Karpas-422 (cell line): ENCODE results near the gene ERAS. TPM values are rescaled to one million over a fixed set of nuclear protein-coding genes. Genes with fewer than 3 reads are reported as not detected.
"Not testable (repeated sequence)": the region's sequence is repeated elsewhere in the genome, so short reads cannot be mapped to it uniquely, and the experiment has no call there.

ENCODE experiments used
- DNase-seq: peaks from one replicate; pipeline ENCODE4 v3.0.0-alpha.2; 2015
- H2AFZ ChIP-seq: fragments of 200-600 bp; sonication (generic); 2 replicates; pipeline ENCODE4 v1.6.1; 2014; ENCODE audit warnings: antibody characterized with exemption, low read length, mixed read lengths
- H3K27ac ChIP-seq: fragments of 200-600 bp; sonication (generic); 2 replicates; pipeline ENCODE4 v1.5.1; 2014; ENCODE audit warnings: mild to moderate bottlenecking, low read length, moderate library complexity
- H3K27me3 ChIP-seq: fragments of 200-600 bp; sonication (generic); 2 replicates; pipeline ENCODE4 v1.6.1; 2014; ENCODE audit warnings: low read length, mixed read lengths
- H3K36me3 ChIP-seq: fragments of 200-600 bp; sonication (generic); 2 replicates; pipeline ENCODE4 v1.6.1; 2014; ENCODE audit warnings: low read length, mixed read lengths; ENCODE audit not compliant: insufficient read depth
- H3K4me1 ChIP-seq: fragments of 200-600 bp; sonication (generic); 2 replicates; pipeline ENCODE4 v1.6.1; 2014; ENCODE audit warnings: mild to moderate bottlenecking, low read length, mixed read lengths
- H3K4me2 ChIP-seq: fragments of 200-600 bp; sonication (generic); 2 replicates; pipeline ENCODE4 v1.6.1; 2014; ENCODE audit warnings: low read length, low read depth, mild to moderate bottlenecking; ENCODE audit not compliant: poor library complexity, severe bottlenecking
- H3K4me3 ChIP-seq: fragments of 200-600 bp; sonication (generic); 2 replicates; pipeline ENCODE4 v1.5.1; 2014; ENCODE audit warnings: mild to moderate bottlenecking, antibody characterized with exemption, low read length, mixed read lengths
- H3K79me2 ChIP-seq: fragments of 200-600 bp; sonication (generic); 2 replicates; pipeline ENCODE4 v1.6.1; 2014; ENCODE audit warnings: mild to moderate bottlenecking, low read length, mixed read lengths
- H3K9ac ChIP-seq: fragments of 200-600 bp; sonication (generic); 2 replicates; pipeline ENCODE4 v1.6.0; 2014; ENCODE audit warnings: low read length
- H3K9me2 ChIP-seq: fragments of 200-600 bp; sonication (generic), shearing (Covaris generic); replicated peaks from 2 replicates; pipeline ENCODE4 v1.6.0; 2014; ENCODE audit warnings: mild to moderate bottlenecking, low read length, moderate library complexity; ENCODE audit not compliant: insufficient read depth
- H3K9me3 ChIP-seq: fragments of 300-700, 200-600 bp; sonication (generic); 2 replicates; pipeline ENCODE4 v1.6.1; 2014; ENCODE audit warnings: low read length, mixed read lengths
- H4K20me1 ChIP-seq: fragments of 200-600 bp; sonication (generic); 2 replicates; pipeline ENCODE4 v1.6.1; 2014; ENCODE audit warnings: mild to moderate bottlenecking, antibody characterized with exemption, low read length, low read depth; ENCODE audit not compliant: insufficient read depth
- total RNA-seq: library from RNA; depleted of rRNA; stranded (reverse); fragments of >200 nt; shearing (Covaris generic); gene quantifications from 2 replicates; pipeline ENCODE4 v1.2.3, GENCODE V29; 2014; ENCODE audit warnings: low replicate concordance

Gene ERAS
- total RNA-seq, 1 experiment from 2014 or later: not detected

DNA sequence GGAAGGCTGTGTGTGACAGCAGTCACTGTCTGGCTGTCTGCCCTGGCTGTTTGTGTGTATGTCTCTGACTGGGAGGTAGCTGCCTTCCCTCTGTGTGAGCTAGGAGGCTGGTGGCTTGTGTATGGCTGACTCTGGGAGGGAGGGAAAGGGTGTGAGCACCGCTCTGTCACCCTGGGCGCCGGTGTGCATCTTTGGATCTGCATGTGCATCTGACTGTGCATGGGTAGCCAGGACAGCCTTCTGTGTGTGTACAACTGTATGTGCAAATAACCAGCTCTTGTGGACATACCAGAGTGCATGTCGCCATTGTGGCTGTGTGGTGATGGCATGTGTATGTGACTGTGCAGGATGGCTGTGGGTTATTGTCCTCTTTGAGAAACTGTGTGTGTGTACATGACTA lies 7.4 kb upstream of the ERAS start:
- no peaks in the 10 kb centered on the region for H3K79me2 ChIP-seq
- no peaks in the 10 kb centered on the region for H3K9me3 ChIP-seq
- H3K36me3 ChIP-seq: no peaks in the 10 kb centered on the region
- no peak overlapping the region for H2AFZ ChIP-seq
- no peaks in the 10 kb centered on the region for H4K20me1 ChIP-seq
- H3K9ac ChIP-seq: no peak overlapping the region
- no peaks in the 10 kb centered on the region for H3K4me1 ChIP-seq
- no peak overlapping the region for H3K27ac ChIP-seq
- H3K27me3 ChIP-seq: no peaks in the 10 kb centered on the region
- DNase-seq: no peak
- H3K4me3 ChIP-seq: no peak overlapping the region
- no peak overlapping the region for H3K4me2 ChIP-seq
- no peaks in the 10 kb centered on the region for H3K9me2 ChIP-seq

GRCh38 chrX:48819394-48819793 lies 6.9 kb upstream of the ERAS start:
- DNase-seq, H3K4me1 ChIP-seq, H3K4me2 ChIP-seq, H3K9me3 ChIP-seq, H3K9me2 ChIP-seq, H3K4me3 ChIP-seq, H4K20me1 ChIP-seq, H3K9ac ChIP-seq, H2AFZ ChIP-seq, H3K79me2 ChIP-seq, H3K27ac ChIP-seq, H3K36me3 ChIP-seq, H3K27me3 ChIP-seq: not testable (repeated sequence)

DNA sequence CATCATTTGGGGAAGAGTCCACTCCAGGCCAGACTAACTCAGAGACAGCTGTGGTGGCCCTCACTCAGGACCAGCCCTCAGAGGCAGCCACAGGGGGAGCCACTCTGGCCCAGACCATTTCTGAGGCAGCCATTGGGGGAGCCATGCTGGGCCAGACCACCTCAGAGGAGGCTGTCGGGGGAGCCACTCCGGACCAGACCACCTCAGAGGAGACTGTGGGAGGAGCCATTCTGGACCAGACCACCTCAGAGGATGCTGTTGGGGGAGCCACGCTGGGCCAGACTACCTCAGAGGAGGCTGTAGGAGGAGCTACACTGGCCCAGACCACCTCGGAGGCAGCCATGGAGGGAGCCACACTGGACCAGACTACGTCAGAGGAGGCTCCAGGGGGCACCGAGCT lies 3.3 kb upstream of the ERAS start:
- no peak overlapping the region for H3K4me3 ChIP-seq
- H3K4me2 ChIP-seq: no peak overlapping the region

DNA sequence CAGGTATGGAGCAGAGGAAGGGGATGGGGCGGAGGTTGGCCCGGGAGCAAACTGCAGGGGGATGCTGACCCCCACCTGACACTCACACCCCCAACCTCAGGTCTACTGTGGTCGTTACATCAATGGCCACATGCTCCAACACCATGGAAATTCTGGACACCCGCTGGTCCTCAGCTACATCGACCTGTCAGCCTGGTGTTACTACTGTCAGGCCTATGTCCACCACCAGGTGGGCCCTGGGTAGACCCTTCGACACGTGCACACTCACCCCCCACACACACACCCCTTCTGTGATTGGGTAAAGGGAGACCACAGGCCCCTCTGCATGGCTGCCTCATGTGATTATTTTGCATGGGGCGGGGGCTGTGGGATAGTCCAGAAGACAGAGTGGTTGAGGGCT lies 2.2 kb upstream of the ERAS start:
- H3K9ac ChIP-seq: no peak overlapping the region
- no peak overlapping the region for H3K4me2 ChIP-seq
- no peaks in the 10 kb centered on the region for H3K27me3 ChIP-seq
- H3K79me2 ChIP-seq: no peaks in the 10 kb centered on the region
- no peaks in the 10 kb centered on the region for H3K36me3 ChIP-seq
- H4K20me1 ChIP-seq: no peaks in the 10 kb centered on the region
- no peaks in the 10 kb centered on the region for H3K9me2 ChIP-seq
- no peaks in the 10 kb centered on the region for H3K9me3 ChIP-seq
- H3K4me3 ChIP-seq: no peak overlapping the region
- H3K4me1 ChIP-seq: no peaks in the 10 kb centered on the region
- no peak overlapping the region for H3K27ac ChIP-seq
- DNase-seq: no peak
- H2AFZ ChIP-seq: no peak overlapping the region

More for the DNA sequence above, 3.3 kb upstream of the ERAS start:
- H3K4me1 ChIP-seq: no peaks in the 10 kb centered on the region
- no peaks in the 10 kb centered on the region for H4K20me1 ChIP-seq
- no peaks in the 10 kb centered on the region for H3K27me3 ChIP-seq
- no peaks in the 10 kb centered on the region for H3K9me3 ChIP-seq
- no peaks in the 10 kb centered on the region for H3K9me2 ChIP-seq
- H2AFZ ChIP-seq: no peak overlapping the region
- H3K9ac ChIP-seq: no peak overlapping the region
- H3K27ac ChIP-seq: no peak overlapping the region
- DNase-seq: no peak
- H3K79me2 ChIP-seq: no peaks in the 10 kb centered on the region
- H3K36me3 ChIP-seq: no peaks in the 10 kb centered on the region

DNA sequence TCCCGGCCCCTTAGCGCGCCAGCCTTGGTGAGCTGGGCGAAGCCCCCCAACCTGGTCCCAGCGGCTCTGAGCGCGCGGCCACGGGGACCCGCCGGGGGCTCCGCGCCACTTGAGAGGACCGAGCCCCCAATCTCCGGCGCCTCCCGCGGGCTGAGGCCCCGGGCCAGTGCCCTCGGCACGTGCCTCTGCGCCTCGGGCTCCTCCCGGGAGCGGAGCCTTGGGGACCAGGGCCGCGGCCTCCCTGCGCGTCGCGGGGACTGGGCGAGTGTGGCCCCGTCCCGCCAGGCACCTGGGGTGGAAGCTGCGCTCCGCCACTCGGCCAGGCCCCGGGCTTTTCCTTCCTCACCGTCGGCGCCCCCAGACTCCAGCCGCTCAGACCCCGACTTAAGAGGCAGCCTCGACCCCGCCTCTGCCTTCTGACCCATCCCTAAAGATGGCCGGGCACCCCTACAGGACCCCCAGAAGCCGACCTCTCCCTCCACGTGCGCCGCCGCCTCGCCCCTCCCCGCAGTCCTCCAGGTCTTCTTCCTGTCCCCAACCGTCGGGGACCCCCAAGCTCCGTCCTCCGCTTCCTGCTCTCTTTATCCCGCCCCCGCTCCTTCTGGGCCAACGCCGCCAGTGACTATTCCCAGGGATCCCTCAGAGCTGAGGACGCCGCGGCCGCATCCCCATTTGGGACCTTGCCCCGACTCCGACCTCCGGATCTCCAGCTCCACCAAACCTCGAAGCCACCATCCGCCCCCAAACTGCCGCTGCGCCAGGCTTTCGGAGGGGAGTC lies 752 bp downstream of the ERAS start:
- no peak overlapping the region for H2AFZ ChIP-seq
- H3K4me3 ChIP-seq: no peak overlapping the region
- no peaks in the 10 kb centered on the region for H3K9me3 ChIP-seq
- DNase-seq: no peak
- H3K79me2 ChIP-seq: no peaks in the 10 kb centered on the region
- no peak overlapping the region for H3K9ac ChIP-seq
- H3K36me3 ChIP-seq: no peaks in the 10 kb centered on the region
- no peaks in the 10 kb centered on the region for H3K4me1 ChIP-seq
- H3K4me2 ChIP-seq: no peak overlapping the region
- no peaks in the 10 kb centered on the region for H3K27me3 ChIP-seq
- H3K27ac ChIP-seq: no peak overlapping the region
- H3K9me2 ChIP-seq: no peaks in the 10 kb centered on the region
- H4K20me1 ChIP-seq: no peaks in the 10 kb centered on the region

GRCh38 chrX:48827654-48827968 lies 1.3 kb downstream of the ERAS start:
- no peaks in the 10 kb centered on the region for H3K36me3 ChIP-seq
- no peak overlapping the region for H3K27ac ChIP-seq
- H3K4me2 ChIP-seq: no peak overlapping the region
- no peaks in the 10 kb centered on the region for H3K4me1 ChIP-seq
- H3K9me2 ChIP-seq: no peaks in the 10 kb centered on the region
- no peak overlapping the region for H3K4me3 ChIP-seq
- no peak for DNase-seq
- no peak overlapping the region for H3K9ac ChIP-seq
- H2AFZ ChIP-seq: no peak overlapping the region
- no peaks in the 10 kb centered on the region for H3K79me2 ChIP-seq
- H3K9me3 ChIP-seq: no peaks in the 10 kb centered on the region
- no peaks in the 10 kb centered on the region for H4K20me1 ChIP-seq
- H3K27me3 ChIP-seq: no peaks in the 10 kb centered on the region

- Histone ChIP-seq H3K4me3 (no peak overlapping the region), H3K9me2 (no peaks in the 10 kb centered on the region)
- no peak for DNase-seq
Observed at GRCh38 chrX:48829016-48829735, 2.9 kb downstream of the ERAS start.

DNA sequence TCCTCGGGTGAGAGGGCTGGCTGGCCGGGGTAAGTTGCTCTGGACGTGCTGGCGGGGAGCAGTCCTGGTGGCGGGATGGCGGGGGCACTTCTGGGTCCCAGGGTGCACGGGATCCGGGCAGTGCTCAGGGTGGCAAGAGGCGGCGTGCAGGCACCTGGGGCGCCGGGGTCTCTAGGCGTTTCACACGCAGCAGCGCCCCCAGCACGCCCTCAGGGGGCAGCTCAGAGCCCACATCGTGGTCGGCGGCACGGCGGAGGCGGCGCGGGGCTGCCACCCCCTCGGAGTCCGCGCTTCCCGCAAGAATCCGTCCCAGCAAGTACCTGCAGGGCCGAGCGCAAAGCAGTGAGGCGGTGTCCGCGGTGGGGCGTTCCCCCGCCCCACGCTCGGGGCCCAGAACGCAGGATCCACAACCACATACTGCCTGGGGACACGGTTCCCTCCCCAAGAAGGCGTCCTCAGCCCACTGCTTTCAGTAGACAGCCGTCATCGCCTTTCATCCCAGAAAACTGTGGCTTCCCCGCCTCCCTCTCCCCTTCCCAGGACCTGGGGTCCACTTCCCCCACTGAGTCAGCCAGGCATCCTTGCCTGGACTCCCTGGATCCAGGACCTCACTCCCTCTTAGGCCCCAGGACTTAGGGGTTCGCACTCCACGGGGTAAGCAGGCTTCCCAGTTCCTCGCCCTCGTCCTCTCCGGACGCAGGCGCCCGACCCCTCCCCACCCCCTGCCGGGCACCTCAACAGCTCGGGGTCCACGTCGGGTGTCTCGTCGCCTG lies 5.0 kb downstream of the ERAS start:
- H3K9me2 ChIP-seq: no peaks in the 10 kb centered on the region
- no peak overlapping the region for H3K4me3 ChIP-seq
- H3K9ac ChIP-seq: no peak overlapping the region
- H3K4me1 ChIP-seq: no peaks in the 10 kb centered on the region
- H3K27ac ChIP-seq: no peak overlapping the region
- no peak for DNase-seq
- no peaks in the 10 kb centered on the region for H3K36me3 ChIP-seq
- no peaks in the 10 kb centered on the region for H3K9me3 ChIP-seq
- H4K20me1 ChIP-seq: no peaks in the 10 kb centered on the region
- no peak overlapping the region for H3K4me2 ChIP-seq
- no peaks in the 10 kb centered on the region for H3K27me3 ChIP-seq
- H3K79me2 ChIP-seq: no peaks in the 10 kb centered on the region
- H2AFZ ChIP-seq: no peak overlapping the region

More at GRCh38 chrX:48829016-48829735, 2.9 kb downstream of the ERAS start:
- Histone ChIP-seq H2AFZ (no peak overlapping the region), H3K4me1 (no peaks in the 10 kb centered on the region), H3K27me3 (no peaks in the 10 kb centered on the region), H3K9me3 (no peaks in the 10 kb centered on the region), H3K36me3 (no peaks in the 10 kb centered on the region), H3K9ac (no peak overlapping the region), H3K4me2 (no peak overlapping the region), H4K20me1 (no peaks in the 10 kb centered on the region), H3K27ac (no peak overlapping the region), H3K79me2 (no peaks in the 10 kb centered on the region)
